Activated CD4-positive, alpha-beta T cell treated with anti-CD3 and anti-CD28 coated beads, Interleukin-2, Interleukin-4, amounts not matched to agents 100 ng/mL and 50 ng/mL, durations not matched to agents 16 hours and 8 hours (primary cell): ENCODE data around the gene CCSER1.
"Not testable (repeated sequence)": the region's sequence is repeated elsewhere in the genome, so short reads cannot be mapped to it uniquely, and the experiment has no call there.

Experiments used
- DNase-seq: peaks from one replicate; pipeline ENCODE4 v3.0.0-alpha.2; 2020; ENCODE audit warnings: low spot score

CCSER1 gene

DNA sequence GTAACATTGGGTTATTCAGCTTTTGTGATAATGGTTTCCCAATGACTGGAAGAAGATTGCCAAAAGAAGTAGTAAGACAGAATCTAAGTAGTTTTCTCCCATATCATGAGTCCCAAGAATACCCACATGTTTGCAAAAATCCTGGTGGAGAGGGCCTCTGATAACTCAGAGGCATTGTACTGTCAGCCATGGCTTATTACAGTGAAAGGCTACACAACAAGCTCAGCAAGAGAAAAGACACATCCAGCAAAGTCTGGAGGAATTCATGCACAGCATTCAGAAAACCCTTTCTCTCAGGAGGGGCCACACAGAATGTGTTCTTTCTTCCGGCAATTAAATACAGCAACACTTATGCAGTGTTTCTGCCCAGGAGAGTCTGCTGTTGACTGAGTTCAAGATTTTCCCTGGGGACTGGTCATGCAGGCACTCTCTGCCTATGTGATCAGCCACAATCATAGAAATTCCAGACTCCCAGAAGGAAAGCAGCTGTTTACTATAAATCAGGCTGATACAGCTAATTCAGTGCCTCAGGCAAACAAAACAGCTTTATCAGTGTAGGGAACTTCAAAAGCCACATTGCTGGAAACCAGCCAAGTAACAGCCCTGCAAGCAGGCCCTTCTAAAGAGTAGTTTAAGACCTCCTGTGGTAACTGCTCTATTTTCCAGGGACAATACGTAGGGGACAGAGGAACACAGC lies 937.1 kb downstream of the CCSER1 start:
- DNase-seq, result no peak

DNA sequence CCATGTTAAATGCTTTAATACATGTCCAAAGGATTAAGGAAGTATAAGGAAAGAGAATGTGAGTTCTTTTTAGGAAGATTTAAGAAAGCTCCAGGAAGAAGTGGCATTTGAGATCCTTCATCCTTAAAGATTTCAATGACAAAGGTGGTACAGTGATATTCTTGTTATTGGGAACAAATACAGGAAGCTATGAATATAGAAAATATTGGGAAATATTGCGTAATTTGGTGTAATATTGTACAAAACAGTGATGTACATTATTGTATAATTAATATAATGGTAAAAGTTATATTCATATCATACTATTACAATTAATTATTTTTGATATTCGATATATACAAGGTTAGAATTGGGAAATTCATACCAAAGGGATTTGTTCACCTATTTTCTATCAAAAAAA lies 937.9 kb downstream of the CCSER1 start:
- DNase-seq, result no peak

DNA sequence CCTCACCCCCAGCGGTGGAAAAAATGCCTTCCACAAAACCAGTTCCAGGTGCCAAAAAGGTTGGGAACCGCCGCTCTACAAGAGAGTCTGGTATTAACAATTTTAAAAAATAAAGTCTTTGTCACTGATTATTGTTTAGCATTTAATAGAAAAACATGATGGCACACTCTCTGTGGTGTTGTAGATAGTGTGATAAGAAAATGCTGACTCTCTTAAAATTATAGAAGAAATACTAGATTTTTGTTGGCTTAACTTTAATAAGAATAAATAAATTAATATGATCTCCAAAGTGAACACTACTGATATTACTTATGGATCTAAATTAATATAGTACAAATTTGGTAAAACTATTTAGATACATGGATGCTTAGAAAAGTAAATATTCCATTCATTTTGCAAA lies 943.5 kb downstream of the CCSER1 start:
- no peak for DNase-seq

DNA sequence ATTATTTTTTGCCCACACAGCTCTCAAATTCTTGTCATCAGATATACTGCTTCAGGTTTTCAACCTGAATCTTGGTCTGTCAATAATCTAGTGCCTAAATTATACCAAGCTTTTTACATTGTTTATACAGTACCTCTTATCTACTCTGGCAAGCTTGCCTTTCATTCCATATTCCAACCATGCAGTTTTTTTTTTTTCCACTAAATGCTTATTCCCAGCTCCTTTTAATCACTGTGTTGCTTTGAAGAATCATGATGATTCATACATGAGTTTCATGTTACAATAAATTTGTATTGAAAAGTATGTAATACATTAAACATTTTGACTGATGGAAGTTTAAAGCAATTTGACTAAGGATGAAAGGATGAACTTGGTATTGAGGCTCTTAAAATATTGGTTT lies 949.0 kb downstream of the CCSER1 start:
- no peak for DNase-seq

DNA sequence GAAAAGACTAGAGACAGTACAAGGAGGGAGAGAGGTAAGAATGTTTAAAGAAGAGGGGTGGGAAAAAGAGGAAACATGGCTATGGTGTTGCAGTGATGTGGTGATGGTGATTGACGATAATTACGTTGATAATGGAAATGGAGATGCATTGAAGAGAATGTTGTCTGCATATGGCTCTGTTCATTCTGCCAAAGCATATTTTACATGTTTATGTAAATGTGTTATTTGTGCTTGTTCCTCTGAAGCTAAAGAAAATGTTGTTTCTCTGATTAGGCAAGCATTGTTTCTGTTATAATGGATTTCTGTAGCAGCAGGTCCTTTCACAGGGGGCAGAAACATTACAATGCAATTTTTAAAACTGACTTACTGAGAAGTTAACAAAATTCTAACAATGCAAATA lies 958.8 kb downstream of the CCSER1 start:
- DNase-seq, result no peak

DNA sequence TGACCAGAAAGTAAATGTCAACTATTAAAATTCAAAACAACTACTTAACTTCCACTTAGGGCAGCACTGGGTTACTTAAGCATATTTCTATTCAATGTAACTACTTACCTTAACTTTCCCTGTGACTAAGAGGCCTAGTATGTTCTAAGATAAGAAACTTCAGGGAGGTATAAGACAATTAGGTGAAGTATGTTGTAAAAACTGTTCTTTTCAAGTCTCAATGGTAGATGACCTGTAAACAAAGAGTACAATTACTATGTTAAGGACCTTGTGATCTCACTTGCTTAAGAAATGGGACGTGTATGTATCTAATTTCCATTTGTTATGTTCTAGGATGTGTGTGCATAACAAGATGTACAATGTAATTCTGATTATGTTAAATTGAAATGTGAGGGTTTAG lies 960.5 kb downstream of the CCSER1 start:
- no peak for DNase-seq

DNA sequence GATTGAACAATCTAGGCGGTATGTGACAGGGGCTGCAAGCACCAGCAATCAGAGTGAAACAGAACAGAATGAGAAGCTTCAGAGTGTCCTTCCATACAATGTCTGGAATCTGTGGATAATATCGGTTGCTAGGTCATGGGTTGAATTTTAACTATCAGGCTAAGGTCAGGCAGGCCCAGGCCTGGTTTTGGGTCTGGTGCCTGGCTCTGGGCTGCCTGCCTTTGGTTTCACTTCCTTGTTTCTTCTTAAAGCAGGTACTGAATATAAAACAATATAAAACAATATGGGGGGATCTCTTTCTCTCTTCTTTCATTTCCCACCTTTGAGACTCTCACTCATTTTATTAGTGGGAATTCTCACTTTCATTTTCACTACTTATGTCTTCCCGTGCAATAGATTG lies 962.0 kb downstream of the CCSER1 start:
- DNase-seq, result no peak

DNA sequence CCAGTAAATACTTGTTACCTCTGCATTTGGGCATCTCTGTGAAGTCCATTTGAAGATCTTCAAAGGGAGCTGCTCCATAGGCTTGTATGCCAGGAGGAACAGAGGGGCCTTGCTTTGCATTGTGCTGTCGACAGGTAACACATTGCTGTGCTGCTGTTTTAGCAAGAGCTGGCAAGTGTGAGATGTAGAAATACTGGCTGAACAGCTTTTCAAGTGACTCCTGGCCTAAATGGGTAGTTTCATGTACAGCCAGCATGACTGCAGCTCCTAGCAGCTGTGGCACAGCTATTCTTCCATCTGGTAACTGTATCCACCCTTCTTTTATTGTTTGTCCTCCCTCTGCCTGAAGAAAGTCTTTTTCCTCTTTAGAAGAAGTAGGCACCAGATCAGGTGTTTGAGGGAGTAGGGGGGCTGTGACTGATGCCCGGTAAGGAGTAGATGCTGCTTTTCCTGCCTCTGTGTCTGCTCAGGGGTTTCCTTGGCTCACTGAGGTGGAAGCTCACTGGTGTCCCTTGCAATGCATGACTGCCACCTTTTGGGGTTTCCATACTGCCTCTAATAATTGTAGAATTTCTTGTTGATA lies 965.3 kb downstream of the CCSER1 start:
- no peak for DNase-seq

DNA sequence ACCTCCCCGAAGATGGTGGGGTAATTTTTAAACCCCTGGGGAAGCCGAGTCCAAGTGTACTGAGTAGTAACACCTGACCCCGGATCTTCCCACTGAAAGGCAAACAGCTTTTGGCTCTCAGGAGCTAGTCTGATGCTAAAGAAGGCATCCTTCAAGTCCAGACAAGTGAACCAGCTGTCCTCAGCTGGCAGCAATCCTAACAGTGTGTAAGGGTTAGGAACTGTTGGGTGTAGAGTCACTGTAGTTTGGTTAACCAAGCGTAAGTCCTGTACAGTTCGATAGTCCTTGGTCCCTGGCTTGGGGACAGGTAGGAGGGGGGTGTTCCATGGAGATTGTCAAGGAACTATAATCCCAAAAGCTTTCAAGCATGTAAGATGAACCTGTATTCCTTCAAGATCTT lies 967.0 kb downstream of the CCSER1 start:
- not testable (repeated sequence) for DNase-seq

DNA sequence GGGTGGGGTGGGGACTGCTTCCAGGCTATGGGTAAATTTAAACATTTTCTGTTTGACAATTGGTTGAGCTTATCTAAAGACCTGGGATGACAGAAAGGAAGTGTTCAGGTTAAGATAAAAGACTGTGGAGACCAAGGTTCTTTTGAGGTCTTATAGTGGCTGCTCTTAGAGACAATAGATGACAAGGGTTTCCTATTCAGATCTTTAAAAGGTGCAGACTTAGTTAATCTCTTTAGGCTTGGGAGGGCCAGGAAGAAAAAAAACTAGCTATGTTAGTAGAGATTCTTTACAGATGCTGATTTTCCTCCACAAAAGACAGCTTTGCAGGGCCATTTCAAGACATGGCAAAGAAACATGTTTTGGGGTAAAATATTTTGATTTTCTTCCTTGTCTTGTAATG lies 972.5 kb downstream of the CCSER1 start:
- no peak for DNase-seq

DNA sequence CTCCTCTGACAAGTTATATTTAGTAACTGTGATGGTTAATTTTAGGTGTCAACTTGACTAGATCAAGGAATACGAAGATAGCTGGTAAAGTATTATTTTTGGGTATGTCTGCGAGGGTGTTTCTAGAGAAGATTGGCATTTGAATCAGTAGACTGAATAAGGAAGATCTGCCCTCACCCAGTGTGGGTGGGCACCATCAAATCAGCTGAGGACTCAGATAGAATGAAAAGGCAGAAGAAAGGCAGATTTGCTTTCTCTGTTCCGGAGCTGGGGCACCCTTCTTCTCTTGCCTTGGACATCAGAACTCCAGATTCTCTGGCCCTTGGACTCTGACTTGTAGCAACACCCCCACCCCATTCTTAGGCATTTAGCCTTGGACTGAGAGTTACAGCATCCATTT lies 981.6 kb downstream of the CCSER1 start:
- DNase-seq, result no peak

DNA sequence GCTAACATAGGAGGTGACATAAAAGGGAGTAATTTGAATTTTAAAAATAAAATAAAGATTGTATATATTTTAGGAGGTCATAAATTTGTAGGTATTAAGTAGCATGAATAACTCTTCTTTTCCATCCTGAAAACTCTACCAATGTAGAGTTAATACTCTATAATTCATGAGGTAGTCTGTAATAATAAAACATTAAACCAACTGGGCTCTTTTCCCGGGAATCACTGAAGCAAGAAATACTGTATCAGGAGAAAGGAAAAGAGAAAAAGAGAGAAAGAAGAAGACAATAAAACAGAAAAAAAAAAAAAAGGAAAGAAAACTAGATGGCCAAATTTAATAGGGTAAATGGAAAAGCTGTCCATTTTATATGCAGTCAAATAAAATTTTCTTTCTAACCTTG lies 984.4 kb downstream of the CCSER1 start:
- DNase-seq, result no peak

DNA sequence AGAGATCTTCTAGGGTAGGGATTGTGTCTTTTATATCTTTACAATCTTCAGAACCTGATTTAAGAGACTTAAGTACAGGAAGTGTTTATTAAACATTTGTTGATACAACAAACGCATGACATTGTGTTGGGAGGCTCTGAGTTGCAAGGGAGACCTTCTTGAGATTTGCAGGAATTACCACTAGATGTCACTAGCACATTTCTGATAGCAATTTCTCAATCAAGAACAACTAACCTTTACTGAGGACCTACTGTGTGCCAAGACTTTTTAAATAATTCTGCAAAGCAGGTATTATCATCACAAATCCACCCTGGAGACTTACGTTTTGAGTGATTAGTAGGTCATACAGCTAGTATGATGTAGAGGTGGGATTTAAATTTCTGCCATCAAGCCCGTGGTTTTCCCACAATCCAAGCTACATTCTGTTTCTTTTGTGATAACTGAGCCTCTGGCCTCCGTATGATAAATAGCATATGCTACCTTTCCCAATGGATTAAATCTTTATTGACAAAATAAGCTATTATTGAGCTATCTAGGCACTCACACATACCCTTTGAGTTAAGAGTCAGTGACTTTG lies 986.0 kb downstream of the CCSER1 start:
- peak; percentile 16 for DNase-seq

DNA sequence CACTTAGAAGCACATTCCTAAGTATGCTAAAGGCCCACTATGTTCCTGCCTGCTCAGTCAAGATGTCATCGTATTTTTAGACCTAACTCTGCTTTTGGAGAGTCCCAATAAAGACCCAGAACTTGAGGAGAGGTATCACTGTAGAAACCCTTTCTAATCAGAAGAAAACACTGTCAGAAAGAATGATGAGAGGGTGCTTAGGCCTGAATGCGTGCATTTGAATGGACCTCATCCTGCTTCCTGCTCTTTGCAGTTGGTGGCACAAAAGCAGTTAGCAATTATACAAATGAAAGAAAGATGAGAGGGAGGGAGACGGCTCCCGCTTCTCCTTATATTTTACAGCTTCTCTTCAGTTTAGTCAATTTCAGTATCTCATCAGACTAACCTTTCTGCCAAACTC lies 987.2 kb downstream of the CCSER1 start:
- DNase-seq, result no peak

DNA sequence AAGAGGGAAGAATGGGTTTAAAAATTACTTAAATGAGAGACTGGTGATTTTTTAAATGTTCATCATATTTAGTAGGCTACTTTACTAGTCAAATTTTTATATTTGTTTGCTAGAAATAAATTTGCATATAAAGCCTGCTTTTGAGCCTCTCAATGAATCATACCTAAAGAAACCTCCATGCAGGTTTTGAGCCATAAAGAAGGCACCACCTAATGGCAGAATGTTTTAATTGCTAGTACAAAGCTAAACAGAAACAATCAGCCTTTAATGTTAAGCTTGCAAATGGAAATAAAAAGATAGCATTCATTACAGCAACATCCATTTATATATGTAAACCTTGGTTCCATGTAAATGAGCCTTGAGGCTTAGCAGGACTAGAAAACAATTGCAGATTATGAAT lies 989.7 kb downstream of the CCSER1 start:
- DNase-seq, result no peak

DNA sequence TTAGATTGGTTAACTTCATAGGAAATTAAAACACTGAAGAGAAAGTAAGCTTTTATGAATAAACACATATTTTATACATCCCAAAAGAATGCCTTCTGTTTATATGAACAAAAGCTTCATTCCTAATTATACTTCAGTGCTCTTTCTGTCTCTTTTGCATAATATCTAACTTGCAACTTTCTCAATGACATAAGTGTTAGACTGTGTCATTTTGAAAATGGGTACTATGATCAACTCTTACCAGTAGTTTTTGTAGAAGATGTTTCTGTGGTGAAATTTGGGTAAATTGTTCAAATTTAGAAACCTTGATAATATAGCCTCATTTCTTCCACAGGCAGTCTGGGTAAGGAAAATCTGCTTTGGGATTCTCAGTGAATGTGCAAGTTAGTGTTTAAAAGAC lies 991.4 kb downstream of the CCSER1 start:
- no peak for DNase-seq

DNA sequence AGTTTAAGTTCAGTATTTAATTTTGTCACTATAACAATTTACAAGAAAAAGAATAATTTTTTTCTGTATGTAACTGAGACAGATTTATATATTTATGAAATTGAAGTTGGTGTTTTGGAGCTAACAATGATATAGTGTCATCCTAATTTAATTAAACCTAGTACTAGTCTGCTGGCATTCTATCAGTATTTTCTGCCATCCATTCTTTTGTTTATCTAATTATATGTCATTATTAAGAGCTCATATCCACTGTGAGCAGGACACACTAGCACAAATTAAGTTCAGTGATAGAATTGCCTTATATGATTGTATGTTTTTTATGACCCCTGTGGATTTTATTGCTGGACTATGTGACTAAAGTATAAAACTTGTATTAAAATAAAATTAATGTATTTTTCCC lies 996.5 kb downstream of the CCSER1 start:
- DNase-seq, result no peak

DNA sequence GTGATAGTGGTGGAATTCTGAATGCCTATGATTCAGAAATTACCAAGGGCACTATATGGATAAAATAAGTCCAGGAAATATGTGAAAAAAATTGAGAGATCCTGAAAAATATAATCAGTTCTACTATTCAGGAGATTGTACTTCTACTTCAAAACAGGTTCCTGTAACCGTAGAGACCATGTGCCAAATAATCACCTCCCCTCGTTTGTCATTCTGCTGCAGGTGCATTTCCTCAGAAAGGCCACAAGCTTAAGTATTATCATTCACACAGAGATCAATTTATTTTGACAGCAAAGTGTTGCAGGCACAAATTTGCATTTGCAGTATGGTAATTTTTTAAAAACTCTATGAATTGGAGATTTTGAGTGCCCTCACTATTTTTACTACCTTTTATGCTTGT lies 1000.0 kb downstream of the CCSER1 start:
- DNase-seq, result no peak

DNA sequence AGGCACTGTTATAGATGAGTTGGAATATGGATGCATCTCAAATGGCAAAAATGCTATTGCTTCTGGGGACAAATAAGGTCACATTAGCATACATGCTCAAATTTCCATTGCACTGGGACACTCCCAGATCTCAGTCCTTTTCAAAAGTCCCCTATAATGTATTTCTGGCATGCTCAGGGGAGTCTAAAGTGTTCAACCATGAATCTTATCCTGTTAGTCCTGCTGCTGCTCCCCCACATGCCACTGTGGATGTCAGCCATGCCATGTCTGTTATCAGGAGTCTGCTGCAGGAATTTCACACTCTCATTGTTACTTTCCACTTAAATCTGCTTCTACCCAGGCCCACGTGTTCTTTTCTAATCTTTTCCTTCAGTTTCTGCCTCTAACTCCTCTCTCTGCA lies 1000.6 kb downstream of the CCSER1 start:
- DNase-seq, result no peak

DNA sequence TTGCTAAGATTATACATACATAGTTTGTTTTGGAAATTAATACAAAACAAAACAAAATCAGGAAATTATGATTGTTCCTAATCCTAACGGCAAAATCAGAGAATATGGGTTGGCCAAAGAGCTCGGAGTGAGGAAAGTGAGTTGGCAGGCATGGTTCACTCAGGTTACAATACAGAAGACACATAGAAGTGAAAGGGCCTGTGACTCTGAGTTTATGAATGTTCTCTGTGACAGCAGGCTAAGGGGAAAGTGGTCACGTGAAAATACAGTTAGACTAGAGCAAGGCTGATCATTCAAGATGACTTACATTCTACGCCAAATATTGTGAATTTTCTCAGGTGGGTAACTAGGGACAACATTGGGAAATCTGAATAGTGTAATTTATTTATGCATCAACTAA lies 1001.3 kb downstream of the CCSER1 start:
- no peak for DNase-seq

DNA sequence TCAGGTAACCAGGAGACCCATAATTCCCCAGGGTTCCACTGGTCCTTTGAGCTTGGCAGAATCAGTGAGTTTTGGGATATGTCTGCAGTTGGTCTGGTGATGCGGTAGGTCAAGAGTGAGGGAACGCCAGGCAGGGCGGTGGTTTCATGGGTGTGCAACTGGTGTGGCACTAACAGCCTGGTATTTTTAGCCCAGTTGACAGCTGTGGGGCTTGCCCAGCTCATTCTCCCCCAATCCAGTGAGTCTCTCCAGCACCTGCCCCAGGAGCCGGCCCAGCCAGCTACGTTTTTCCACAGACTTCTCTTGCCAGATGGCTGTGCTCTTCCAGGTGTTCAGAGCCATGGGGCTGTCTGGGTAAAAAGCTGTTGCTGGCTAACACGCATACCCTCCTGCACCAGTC lies 1019.9 kb downstream of the CCSER1 start:
- no peak for DNase-seq

DNA sequence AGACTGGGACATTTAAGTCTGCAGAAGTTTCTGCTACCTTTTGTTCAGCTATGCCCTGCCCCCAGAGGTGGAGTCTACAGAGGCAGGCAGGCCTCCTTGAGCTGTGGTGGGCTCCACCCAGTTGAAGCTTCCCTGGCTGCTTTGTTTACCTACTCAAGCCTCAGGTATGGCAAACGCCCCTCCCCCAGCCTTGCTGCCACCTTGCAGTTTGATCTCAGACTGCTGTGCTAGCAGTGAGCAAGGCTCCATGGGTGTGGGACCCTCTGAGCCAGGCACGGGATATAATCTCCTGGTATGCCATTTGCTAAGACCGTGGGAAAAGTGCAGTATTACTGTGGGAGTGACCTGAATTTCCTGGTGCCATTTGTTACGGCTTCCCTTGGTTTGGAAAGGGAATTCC lies 1026.8 kb downstream of the CCSER1 start:
- not testable (repeated sequence) for DNase-seq

DNA sequence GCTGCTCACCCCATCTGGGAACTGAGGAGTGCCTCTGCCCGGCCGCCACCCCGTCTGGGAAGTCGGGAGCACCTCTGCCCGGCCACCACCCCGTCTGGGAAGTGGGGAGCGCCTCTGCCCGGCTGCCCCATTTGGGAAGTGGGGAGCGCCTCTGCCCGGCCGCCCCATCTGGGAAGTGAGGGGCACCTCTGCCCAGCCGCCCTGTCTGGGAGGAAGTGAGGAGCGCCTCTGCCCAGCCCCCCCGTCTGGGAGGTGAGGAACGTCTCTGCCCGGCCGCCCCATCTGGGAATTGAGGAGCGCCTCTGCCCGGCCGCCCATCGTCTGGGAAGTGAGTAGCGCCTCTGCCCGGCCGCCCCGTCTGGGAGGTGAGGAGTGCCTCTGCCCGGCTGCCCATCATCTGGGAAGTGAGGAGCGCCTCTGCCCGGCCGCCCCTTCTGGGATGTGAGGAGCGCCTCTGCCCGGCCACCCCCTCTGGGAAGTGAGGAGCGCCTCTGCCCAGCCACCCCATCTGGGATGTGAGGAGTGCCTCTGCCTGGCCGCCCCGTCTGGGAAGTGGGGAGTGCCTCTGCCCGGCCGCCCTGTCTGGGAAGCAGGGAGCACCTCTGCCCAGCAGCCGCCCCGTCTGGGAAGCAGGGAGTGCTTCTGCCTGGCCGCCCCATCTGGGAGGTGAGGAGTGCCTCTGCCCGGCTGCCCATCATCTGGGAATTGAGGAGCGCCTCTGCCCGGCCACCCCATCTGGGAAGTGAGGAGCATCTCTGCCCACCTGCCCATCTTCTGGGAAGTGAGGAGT lies 1040.9 kb downstream of the CCSER1 start:
- DNase-seq, result not testable (repeated sequence)
